Transverse colon (tissue), 4 donors: ENCODE results near the gene STK17B. TPM values are rescaled to one million over a fixed set of nuclear protein-coding genes. Genes with fewer than 3 reads are reported as not detected.
"Not testable (repeated sequence)": the region's sequence is repeated elsewhere in the genome, so short reads cannot be mapped to it uniquely, and the experiment has no call there.

ENCODE experiments used
- DNase-seq: peaks from one replicate; pipeline ENCODE4 v3.0.0-alpha.2; 2019
- H3K27ac ChIP-seq, 4 donors: fragments of 200-600 bp; sonication (generic); 2 replicates each; pipeline ENCODE4 v1.5.1; 2016 to 2018; ENCODE audit warnings: inconsistent platforms in 4 of 4
- H3K27me3 ChIP-seq: fragments of 200-600 bp; sonication (generic); 2 replicates; pipeline ENCODE4 v1.5.1; 2017; ENCODE audit warnings: inconsistent platforms
- H3K36me3 ChIP-seq, 4 donors: fragments of 200-600 bp; sonication (generic); 2 replicates each; pipeline ENCODE4 v1.5.1; 2017 to 2019; ENCODE audit warnings: inconsistent platforms in 4 of 4
- H3K4me1 ChIP-seq, 4 donors: fragments of 200-600 bp; sonication (generic); 2 replicates each; pipeline ENCODE4 v1.5.1; 2017 to 2020; ENCODE audit warnings: inconsistent platforms in 4 of 4
- H3K4me3 ChIP-seq, 4 donors: fragments of 200-600 bp; sonication (generic); 1 replicate in 1 of 4; 2 replicates in 3 of 4; pipeline versions ENCODE4 v1.5.1 to v1.6.1; 2017 to 2019; ENCODE audit warnings: inconsistent platforms in 4 of 4
- H3K9me3 ChIP-seq, 2 donors: fragments of 200-600 bp; sonication (generic); 2 replicates each; pipeline ENCODE4 v1.5.1; 2017 to 2019; ENCODE audit warnings: inconsistent platforms in 2 of 2
- EP300 ChIP-seq: sonication (generic); formaldehyde crosslinking; IDR thresholded peaks from one replicate; pipeline ENCODE4 v1.6.1; 2017; ENCODE audit warnings: antibody characterized with exemption, low read depth
- POLR2A ChIP-seq: fragments of 450-650 bp; IDR thresholded peaks from one replicate; pipeline ENCODE4 v1.6.1; 2016; ENCODE audit warnings: antibody characterized with exemption, mild to moderate bottlenecking, moderate library complexity
- POLR2AphosphoS5 ChIP-seq, 3 donors: sonication (generic); formaldehyde crosslinking; IDR thresholded peaks; one replicate each; pipeline ENCODE4 v1.6.1; 2016; ENCODE audit warnings: antibody characterized with exemption in 3 of 3
- WGBS, 2 donors: methylation state at CpG; one replicate each; pipeline ENCODE4 v1.1.5; 2018; ENCODE audit warnings: low coverage in 1 of 2; 5-methylcytosine and 5-hydroxymethylcytosine counted together
- in situ Hi-C, 4 donors: fragments of 200-750 bp; cut with MboI; loops; one replicate each; pipeline versions ENCODE4 v1.15.0 to v1.15.1; 2017; ENCODE audit warnings: low sequenced_read_pairs in 3 of 4, low pct_ligation_motif_present in 1 of 4, low pct_unique_long_range_greater_than_20kb in 1 of 4
- intact Hi-C: fragments of 100-400 bp; cut with DNase I; formaldehyde crosslinking; loops from one replicate; pipeline ENCODE4 v1.15.1; 2023; ENCODE audit warnings: low total_unique reads
- total RNA-seq, 4 donors: library from RNA; depleted of rRNA; stranded (reverse); fragments of >200 nt; gene quantifications; one replicate each; pipeline ENCODE4 v1.1.0, GENCODE V29; 2016
- TF ChIP-seq, protein P1 (sequence below), 5 experiments: fragments of 200-600 bp in 3 of 5; fragments of 450-650 bp in 2 of 5; sonication (generic) in 3 of 5; IDR thresholded peaks; 1 replicate in 2 of 5; 2 replicates in 3 of 5; pipeline ENCODE4 v1.5.1; 2016 to 2017; ENCODE audit warnings: antibody characterized with exemption in 5 of 5, inconsistent platforms in 3 of 5, mild to moderate bottlenecking in 2 of 5, moderate library complexity in 1 of 5

STK17B gene
- total RNA-seq, 4 donors from 2014 or later = 16.7 to 80.3 (median 67.3) TPM

DNA sequence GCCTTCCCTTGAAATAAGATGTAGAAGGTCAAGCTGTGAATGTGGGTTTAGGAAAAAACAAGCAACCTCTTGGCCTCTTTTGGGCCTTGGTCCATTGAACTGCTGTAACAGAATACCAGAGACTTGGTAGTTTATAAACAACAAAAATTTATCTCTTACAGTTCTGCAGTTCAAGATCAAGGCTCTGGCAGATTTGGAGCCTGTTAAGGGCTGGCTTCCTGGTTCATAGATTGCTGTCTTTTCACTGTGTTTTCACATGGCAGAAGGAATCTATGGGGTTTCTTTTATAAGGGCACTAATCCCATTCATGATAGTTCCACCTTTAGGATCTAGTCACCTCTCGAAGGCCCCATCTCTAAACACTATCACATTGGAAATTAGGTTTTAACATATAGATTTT lies 20.2 kb upstream of the STK17B start:
- in situ Hi-C loops = no loop called here
- Histone ChIP-seq H3K36me3 (no peaks in the 10 kb centered on the region), H3K4me3 (no peak overlapping the region), H3K27ac (no peak overlapping the region), H3K27me3 (no peaks in the 10 kb centered on the region), H3K9me3 (no peaks in the 10 kb centered on the region), H3K4me1 (no peaks in the 10 kb centered on the region)
- intact Hi-C loops = no loop called here
- no peak for DNase-seq
- no peak for TF ChIP-seq EP300
- TF ChIP-seq POLR2AphosphoS5 (IDR thresholded peaks at IDR 0.05) = no peak
- TF ChIP-seq, protein P1, sequence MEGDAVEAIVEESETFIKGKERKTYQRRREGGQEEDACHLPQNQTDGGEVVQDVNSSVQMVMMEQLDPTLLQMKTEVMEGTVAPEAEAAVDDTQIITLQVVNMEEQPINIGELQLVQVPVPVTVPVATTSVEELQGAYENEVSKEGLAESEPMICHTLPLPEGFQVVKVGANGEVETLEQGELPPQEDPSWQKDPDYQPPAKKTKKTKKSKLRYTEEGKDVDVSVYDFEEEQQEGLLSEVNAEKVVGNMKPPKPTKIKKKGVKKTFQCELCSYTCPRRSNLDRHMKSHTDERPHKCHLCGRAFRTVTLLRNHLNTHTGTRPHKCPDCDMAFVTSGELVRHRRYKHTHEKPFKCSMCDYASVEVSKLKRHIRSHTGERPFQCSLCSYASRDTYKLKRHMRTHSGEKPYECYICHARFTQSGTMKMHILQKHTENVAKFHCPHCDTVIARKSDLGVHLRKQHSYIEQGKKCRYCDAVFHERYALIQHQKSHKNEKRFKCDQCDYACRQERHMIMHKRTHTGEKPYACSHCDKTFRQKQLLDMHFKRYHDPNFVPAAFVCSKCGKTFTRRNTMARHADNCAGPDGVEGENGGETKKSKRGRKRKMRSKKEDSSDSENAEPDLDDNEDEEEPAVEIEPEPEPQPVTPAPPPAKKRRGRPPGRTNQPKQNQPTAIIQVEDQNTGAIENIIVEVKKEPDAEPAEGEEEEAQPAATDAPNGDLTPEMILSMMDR (IDR thresholded peaks at IDR 0.05) = no peak
- no peak for TF ChIP-seq POLR2A
- WGBS, 2 donors = 96% methylated on average over 1 of the region's 1 CpG; no CpG with 5 or more reads in 1 of the 2 donors

DNA sequence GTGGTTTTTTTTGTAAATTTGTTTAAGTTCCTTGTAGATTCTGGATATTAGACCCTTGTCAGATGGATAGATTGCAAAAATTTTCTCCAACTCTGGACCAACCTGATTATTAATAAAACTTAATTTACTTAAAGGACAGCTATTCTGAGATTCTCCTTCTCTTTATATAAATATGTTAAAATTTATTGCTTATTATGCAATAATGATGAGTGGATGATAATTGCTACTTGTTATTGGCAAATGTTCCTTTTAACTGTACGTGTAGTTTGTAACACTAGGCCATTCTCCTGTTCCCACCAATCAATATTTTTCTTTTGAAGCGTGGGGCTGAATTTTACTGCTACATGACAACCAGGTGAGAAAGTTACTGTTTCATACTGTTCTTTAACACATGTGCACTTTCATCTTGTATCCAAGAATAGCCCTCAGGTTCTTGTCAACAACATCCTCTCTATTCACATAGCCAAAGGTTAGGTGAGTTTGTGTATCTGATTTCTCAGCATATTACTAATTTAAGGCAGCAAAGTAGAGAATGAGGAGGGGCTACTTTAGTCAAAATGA lies 16.6 kb upstream of the STK17B start:
- WGBS, 2 donors = 81 to 86% methylated on average over 2 of the region's 2 CpGs
- Histone ChIP-seq H3K9me3 (no peaks in the 10 kb centered on the region), H3K27me3 (no peaks in the 10 kb centered on the region), H3K4me1 (no peaks in the 10 kb centered on the region), H3K36me3 (no peaks in the 10 kb centered on the region), H3K4me3 (no peak overlapping the region), H3K27ac (no peak overlapping the region)
- in situ Hi-C loops (no loop called here), intact Hi-C loops (no loop called here)
- TF ChIP-seq POLR2A = no peak
- TF ChIP-seq, protein P1 (IDR thresholded peaks at IDR 0.05) = no peak
- TF ChIP-seq EP300 = no peak
- no peak for TF ChIP-seq POLR2AphosphoS5 (IDR thresholded peaks at IDR 0.05)
- DNase-seq = no peak

DNA sequence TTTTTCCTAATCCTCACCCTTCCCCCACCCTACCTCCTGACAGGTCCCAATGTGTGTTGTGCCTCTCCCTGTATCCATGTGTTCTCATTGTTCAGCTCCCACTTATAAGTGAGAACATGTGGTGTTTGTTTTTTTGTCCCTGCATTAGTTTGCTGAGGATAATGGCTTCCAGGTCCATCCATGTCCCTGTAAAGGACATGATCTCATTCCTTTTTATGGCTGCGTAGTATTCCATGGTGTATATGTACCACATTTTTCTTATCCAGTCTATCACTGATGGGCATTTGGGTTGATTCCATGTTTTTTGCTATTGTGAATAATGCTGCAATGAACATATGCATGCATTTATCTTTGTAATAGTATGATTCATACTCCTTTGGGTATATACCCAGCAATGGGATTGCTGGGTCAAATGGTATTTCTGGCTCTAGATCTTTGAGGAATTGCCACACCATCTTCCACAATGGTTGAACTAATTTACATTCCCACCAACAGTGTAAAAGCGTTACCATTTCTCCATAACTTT lies 15.9 kb upstream of the STK17B start:
- H3K4me1 ChIP-seq, H3K4me3 ChIP-seq, H3K9me3 ChIP-seq, in situ Hi-C loops, H3K27me3 ChIP-seq, H3K36me3 ChIP-seq, intact Hi-C loops, DNase-seq, H3K27ac ChIP-seq: not testable (repeated sequence)
- WGBS, 2 donors = 93 to 97% methylated on average over 2 of the region's 2 CpGs

DNA sequence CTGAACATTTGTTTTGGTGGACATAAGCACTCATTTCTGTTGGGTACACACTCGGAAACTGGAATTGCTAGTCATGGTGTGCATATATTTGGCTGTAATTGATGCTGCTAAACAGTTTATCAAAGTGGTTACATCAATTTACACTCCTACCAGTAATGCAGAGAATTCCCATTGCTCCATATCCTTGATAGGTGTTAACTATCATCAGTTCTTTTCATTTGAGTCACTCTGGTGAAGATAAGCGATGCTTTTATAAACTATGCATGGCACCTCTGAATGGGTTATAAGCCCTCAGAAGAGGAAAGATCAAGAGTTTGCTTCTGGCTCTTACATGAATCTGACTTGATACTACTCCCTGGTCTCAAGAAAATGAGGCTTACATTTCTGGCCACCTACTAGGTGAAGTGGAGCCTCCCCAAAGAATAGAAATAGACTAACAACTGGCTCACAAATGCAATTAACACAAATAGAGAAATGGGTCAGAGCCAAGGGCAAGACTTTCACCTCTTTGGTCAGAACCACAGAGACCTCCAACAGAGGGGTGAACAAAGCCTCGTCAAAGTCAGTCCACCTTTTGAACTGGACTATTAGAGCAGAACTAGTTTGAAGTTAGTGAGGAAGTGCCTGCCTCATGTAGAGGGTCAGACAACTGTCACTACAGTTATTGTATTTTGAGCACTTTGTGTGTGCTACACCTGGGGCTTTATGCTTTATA lies 15.0 kb upstream of the STK17B start:
- Histone ChIP-seq H3K4me1 (peaks cover 0 to 9% (median 0%) of the 10 kb centered on the region in 4 donors), H3K27ac (no peak overlapping the region), H3K27me3 (no peaks in the 10 kb centered on the region), H3K9me3 (no peaks in the 10 kb centered on the region), H3K4me3 (no peak overlapping the region), H3K36me3 (no peaks in the 10 kb centered on the region)
- 89 to 96% methylated on average over 3 of the region's 3 CpGs for WGBS, 2 donors
- TF ChIP-seq POLR2A (no peak), EP300 (no peak), POLR2AphosphoS5 (IDR thresholded peaks at IDR 0.05) (no peak)
- TF ChIP-seq, protein P1 (IDR thresholded peaks at IDR 0.05) = no peak
- no peak for DNase-seq
- in situ Hi-C loops (no loop called here), intact Hi-C loops (no loop called here)
